H1 (cell line): ENCODE results near the gene HARS1. TPM values are rescaled to one million over a fixed set of nuclear protein-coding genes. Genes with fewer than 3 reads are reported as not detected.

Experiments
- CTCF ChIA-PET: fragments of 300-600 bp; sonication (Branson Sonifier 250); formaldehyde crosslinking; loops from one replicate; lab custom pipeline; 2021; ENCODE audit not compliant: partially characterized antibody; lab: Charles Lee
- POLR2A ChIA-PET: fragments of 300-600 bp; sonication (Branson Sonifier 250); formaldehyde crosslinking; loops from one replicate; lab custom pipeline; 2021; ENCODE audit warnings: inconsistent platforms; ENCODE audit not compliant: partially characterized antibody; lab: Charles Lee
- DNase-seq, 2 experiments: peaks; one replicate each; pipeline versions ENCODE4 v3.0.0 to v3.0.0-alpha.2; 2010 to 2022; ENCODE audit warnings: low spot score in 2 of 2, low read depth in 1 of 2, mixed read lengths in 1 of 2
- FAIRE-seq: peaks from 2 replicates; lab custom pipeline; 2011; peaks lifted over from hg19 to GRCh38; lab: Jason Lieb, UNC
- H2AFZ ChIP-seq: 2 replicates; pipeline ENCODE4 v1.8.1; 2012; ENCODE audit warnings: low read length, inconsistent platforms
- H2AK5ac ChIP-seq: 2 replicates; pipeline ENCODE4 v1.6.1; 2013; ENCODE audit warnings: low read depth, low read length
- H2BK120ac ChIP-seq: replicated peaks from 2 replicates; pipeline ENCODE3; 2013; ENCODE audit warnings: low read depth, low read length, inconsistent platforms
- H2BK12ac ChIP-seq: 2 replicates; pipeline ENCODE4 v1.6.1; 2013; ENCODE audit warnings: low read depth, low read length
- H2BK15ac ChIP-seq: 2 replicates; pipeline ENCODE4 v1.6.1; 2013; ENCODE audit warnings: low read length
- H2BK20ac ChIP-seq: 2 replicates; pipeline ENCODE4 v1.6.1; 2013; ENCODE audit warnings: low read length
- H2BK5ac ChIP-seq: 2 replicates; pipeline ENCODE4 v1.6.1; 2013; ENCODE audit warnings: low read depth, low read length
- H3K14ac ChIP-seq: 2 replicates; pipeline ENCODE4 v1.6.1; 2013; ENCODE audit warnings: inconsistent platforms; ENCODE audit not compliant: insufficient read length
- H3K18ac ChIP-seq: 2 replicates; pipeline ENCODE4 v1.6.1; 2013; ENCODE audit warnings: low read length; ENCODE audit errors: extremely low read depth
- H3K23ac ChIP-seq: 2 replicates; pipeline ENCODE4 v1.6.1; 2013; ENCODE audit warnings: inconsistent platforms; ENCODE audit not compliant: insufficient read length
- H3K23me2 ChIP-seq: 2 replicates; pipeline ENCODE4 v1.6.1; 2013; ENCODE audit warnings: low read depth, low read length
- H3K27ac ChIP-seq: 2 replicates; pipeline ENCODE4 v1.6.1; 2011; ENCODE audit warnings: low read depth, low read length, inconsistent platforms
- H3K27me3 ChIP-seq, 4 experiments: replicated peaks in 1 of 4; 1 replicate in 1 of 4; 2 replicates in 3 of 4; pipeline versions ENCODE4 v1.6.1 to v1.8.1; 2011 to 2013; ENCODE audit warnings: low read length in 3 of 4, mild to moderate bottlenecking in 3 of 4, inconsistent platforms in 2 of 4, mixed read lengths in 2 of 4, moderate library complexity in 1 of 4; ENCODE audit not compliant: control insufficient read depth in 3 of 4, insufficient read depth in 3 of 4; ENCODE audit errors: extremely low read depth in 1 of 4
- H3K36me3 ChIP-seq, 4 experiments: 2 replicates each; pipeline versions ENCODE4 v1.6.1 to v1.8.1; 2011 to 2013; ENCODE audit warnings: mild to moderate bottlenecking in 4 of 4, low read length in 3 of 4, moderate library complexity in 2 of 4, control low read depth in 1 of 4, inconsistent platforms in 1 of 4; ENCODE audit not compliant: insufficient read depth in 4 of 4, control insufficient read depth in 2 of 4
- H3K4ac ChIP-seq: replicated peaks from 2 replicates; pipeline ENCODE3; 2013; ENCODE audit warnings: low read length, low read depth, mixed read lengths, inconsistent platforms; ENCODE audit not compliant: insufficient read length
- H3K4me1 ChIP-seq, 4 experiments: replicated peaks in 1 of 4; 1 replicate in 1 of 4; 2 replicates in 3 of 4; pipeline versions ENCODE4 v1.6.1 to v1.8.1; 2011 to 2013; ENCODE audit warnings: low read length in 3 of 4, inconsistent platforms in 2 of 4, mixed read lengths in 1 of 4; ENCODE audit not compliant: insufficient read depth in 4 of 4, control insufficient read depth in 3 of 4
- H3K4me2 ChIP-seq, 2 experiments: 2 replicates each; pipeline versions ENCODE4 v1.6.1 to v1.8.1; 2011 to 2013; ENCODE audit warnings: low read depth in 2 of 2, low read length in 2 of 2, control low read depth in 1 of 2, inconsistent platforms in 1 of 2, mild to moderate bottlenecking in 1 of 2; ENCODE audit not compliant: insufficient read depth in 1 of 2
- H3K4me3 ChIP-seq, 4 experiments: fragments of 200-600, 300-600 bp in 1 of 4; sonication (generic), shearing (Covaris generic), sonication (Bioruptor Twin) in 1 of 4; 2 replicates each; pipeline versions ENCODE4 v1.5.1 to v1.8.1; 2011 to 2016; ENCODE audit warnings: low read length in 4 of 4, low read depth in 3 of 4, control low read depth in 2 of 4, inconsistent platforms in 2 of 4, mild to moderate bottlenecking in 2 of 4, mixed read lengths in 1 of 4, moderate library complexity in 1 of 4; ENCODE audit not compliant: insufficient read depth in 2 of 4; ENCODE audit errors: extremely low read depth in 1 of 4
- H3K56ac ChIP-seq: replicated peaks from 2 replicates; pipeline ENCODE3; 2013; ENCODE audit warnings: low read depth, mild to moderate bottlenecking, mixed read lengths, low read length, inconsistent platforms; ENCODE audit not compliant: insufficient read length
- H3K79me1 ChIP-seq: 2 replicates; pipeline ENCODE4 v1.6.1; 2013; ENCODE audit warnings: low read depth, low read length, control low read depth
- H3K79me2 ChIP-seq, 2 experiments: 2 replicates each; pipeline versions ENCODE4 v1.6.1 to v1.8.1; 2012 to 2013; ENCODE audit warnings: low read length in 2 of 2, mild to moderate bottlenecking in 2 of 2, inconsistent platforms in 1 of 2; ENCODE audit not compliant: insufficient read depth in 2 of 2, control insufficient read depth in 1 of 2
- H3K9ac ChIP-seq, 4 experiments: replicated peaks in 1 of 4; 1 replicate in 1 of 4; 2 replicates in 3 of 4; pipeline versions ENCODE4 v1.6.1 to v1.8.1; 2011 to 2013; ENCODE audit warnings: low read depth in 3 of 4, low read length in 3 of 4, control low read depth in 2 of 4, mild to moderate bottlenecking in 2 of 4, moderate library complexity in 2 of 4, inconsistent platforms in 1 of 4; ENCODE audit errors: extremely low read depth in 1 of 4
- H3K9me3 ChIP-seq, 2 experiments: 2 replicates each; pipeline versions ENCODE4 v1.6.1 to v1.8.1; 2012 to 2013; ENCODE audit warnings: mild to moderate bottlenecking in 2 of 2, moderate library complexity in 2 of 2, control low read depth in 1 of 2, inconsistent platforms in 1 of 2, low read depth in 1 of 2, low read length in 1 of 2, mixed read lengths in 1 of 2; ENCODE audit not compliant: insufficient read depth in 2 of 2
- H4K20me1 ChIP-seq, 2 experiments: replicated peaks in 1 of 2; 2 replicates each; pipeline versions ENCODE3 to v1.8.1; 2011 to 2013; ENCODE audit warnings: inconsistent platforms in 2 of 2, low read length in 2 of 2, mild to moderate bottlenecking in 1 of 2; ENCODE audit not compliant: insufficient read depth in 2 of 2, control insufficient read depth in 1 of 2
- H4K5ac ChIP-seq: 2 replicates; pipeline ENCODE4 v1.6.1; 2013; ENCODE audit warnings: low read length, low read depth, mixed read lengths, inconsistent platforms; ENCODE audit not compliant: insufficient read length
- H4K8ac ChIP-seq: 2 replicates; pipeline ENCODE4 v1.8.0; 2013; ENCODE audit warnings: mild to moderate bottlenecking, moderate library complexity, low read length, inconsistent platforms; ENCODE audit not compliant: insufficient read depth; ENCODE audit errors: extremely low read depth
- H4K91ac ChIP-seq: replicated peaks from 2 replicates; pipeline ENCODE3; 2013; ENCODE audit warnings: low read length, mixed read lengths, inconsistent platforms; ENCODE audit not compliant: insufficient read length
- EZH2 ChIP-seq: fragments of 200-600 bp; sonication (generic); IDR thresholded peaks from 2 replicates; pipeline ENCODE4 v1.7.1; 2012; ENCODE audit warnings: low read depth, mild to moderate bottlenecking, moderate library complexity, low read length, inconsistent platforms; ENCODE audit not compliant: severe bottlenecking
- GTF2F1 ChIP-seq: IDR thresholded peaks from 2 replicates; pipeline ENCODE4 v1.6.1; 2012; ENCODE audit warnings: low read depth, low read length, improper control_type of control experiment, borderline replicate concordance
- KDM5A ChIP-seq: fragments of 200-600 bp; IDR thresholded peaks from 2 replicates; pipeline ENCODE4 v1.7.1; 2012; ENCODE audit warnings: mild to moderate bottlenecking, low read length, inconsistent platforms, mixed read lengths
- NANOG ChIP-seq: IDR thresholded peaks from 2 replicates; pipeline ENCODE4 v1.6.1; 2011; ENCODE audit warnings: low read length, low read depth, mild to moderate bottlenecking, inconsistent platforms; ENCODE audit not compliant: insufficient read depth, poor library complexity, severe bottlenecking
- PHF8 ChIP-seq: fragments of 200-600 bp; sonication (generic); conservative IDR thresholded peaks from 2 replicates; pipeline ENCODE4 v1.7.1; 2012; ENCODE audit warnings: low read depth, mild to moderate bottlenecking, inconsistent platforms, low read length, moderate library complexity
- RBBP5 ChIP-seq: IDR thresholded peaks from 2 replicates; pipeline ENCODE4 v1.7.1; 2012; ENCODE audit warnings: low read depth, mild to moderate bottlenecking, inconsistent platforms, low read length, moderate library complexity, borderline replicate concordance
- RFX5 ChIP-seq: IDR thresholded peaks from 2 replicates; pipeline ENCODE4 v1.6.1; 2011; ENCODE audit warnings: low read depth, low read length, improper control_type of control experiment, borderline replicate concordance
- RNF2 ChIP-seq: fragments of 200-900, 300-1000 bp; sonication (generic); IDR thresholded peaks from 2 replicates; pipeline ENCODE4 v1.7.1; 2016; ENCODE audit warnings: borderline replicate concordance, low read depth, mild to moderate bottlenecking, antibody characterized with exemption, low read length; ENCODE audit not compliant: poor library complexity, severe bottlenecking; ENCODE audit errors: missing control alignments
- SP2 ChIP-seq: IDR thresholded peaks from 2 replicates; pipeline ENCODE4 v1.6.1; 2012; ENCODE audit warnings: mild to moderate bottlenecking, low read length, inconsistent platforms
- ZNF274 ChIP-seq: IDR thresholded peaks from 2 replicates; pipeline ENCODE4 v1.7.0; 2012; ENCODE audit warnings: low read length, borderline replicate concordance; ENCODE audit errors: extremely low read depth
- WGBS, 2 experiments: shearing (Covaris generic) in 1 of 2; methylation state at CpG; one replicate each; pipeline versions ENCODE4 v1.1.6 to v1.1.7; 2013 to 2015; ENCODE audit warnings: low lambda C conversion rate in 2 of 2, mixed read lengths in 2 of 2, inconsistent platforms in 1 of 2, low coverage in 1 of 2, missing lambda C conversion rate in 1 of 2; ENCODE audit not compliant: insufficient replicate concordance in 2 of 2, insufficient coverage in 1 of 2, insufficient read length in 1 of 2; ENCODE audit errors: extremely low coverage in 1 of 2, missing lambda C conversion rate in 1 of 2; 5-methylcytosine and 5-hydroxymethylcytosine counted together
- polyA plus RNA-seq, 7 experiments: library from polyadenylated mRNA; depleted of rRNA in 3 of 7; stranded (reverse) in 5 of 7; unstranded in 2 of 7; fragments of >200 nt in 5 of 7; fragments of 200-250 nt in 2 of 7; gene quantifications; 1 replicate in 5 of 7; 2 replicates in 1 of 7; 4 replicates in 1 of 7; pipeline versions ENCODE4 v1.2.1 to v1.2.3, GENCODE V29; 2011 to 2013; ENCODE audit warnings: missing spikeins in 2 of 7, mixed read lengths in 2 of 7
- total RNA-seq: library from RNA; stranded (reverse); fragmentation: NEBNext Ultra II Directional; extraction: Animal tissue kit (Norgen Biotek cat#: 25700); gene quantifications from 2 replicates; pipeline ENCODE4 v1.2.1, GENCODE V29; 2021

The HARS1 gene
- total and polyA plus RNA-seq, 2 of the 8 experiments (the other 6 are each of a cell fraction or from before 2014, with no cell fraction given): 27.8 to 56.8 TPM

- no peak overlapping the region for H3K56ac ChIP-seq
- no peak for DNase-seq
These were observed 57.7 kb downstream of the HARS1 start for GRCh38 chr5:140633501-140633900.

More at GRCh38 chr5:140633501-140633900, 57.7 kb downstream of the HARS1 start:
- Histone ChIP-seq H3K36me3 (no peaks in the 10 kb centered on the region), H2BK15ac (no peak overlapping the region), H4K5ac (no peak overlapping the region), H3K4me1 (peaks cover 0 to 2% (median 0%) of the 10 kb centered on the region in 4 experiments; a peak in 1 of 7 replicates), H3K14ac (no peak overlapping the region), H3K9me3 (peaks cover 14 to 20% of the 10 kb centered on the region in 2 experiments; a peak in 3 of 4 replicates), H4K20me1 (no peaks in the 10 kb centered on the region), H3K27ac (no peak overlapping the region), H2BK5ac (no peak overlapping the region), H3K79me1 (no peaks in the 10 kb centered on the region), H3K9ac (no peak overlapping the region), H3K4me3 (no peak overlapping the region), H2BK120ac (no peak overlapping the region), H4K91ac (no peak overlapping the region), H3K23me2 (no peaks in the 10 kb centered on the region), H3K4me2 (no peak overlapping the region), H2BK20ac (no peak overlapping the region), H2AK5ac (no peak overlapping the region), H3K23ac (no peak overlapping the region), H3K27me3 (no peaks in the 10 kb centered on the region), H3K4ac (no peak overlapping the region), H4K8ac (no peak overlapping the region), H3K18ac (no peak overlapping the region), H3K79me2 (no peaks in the 10 kb centered on the region), H2AFZ (no peak overlapping the region), H2BK12ac (no peak overlapping the region)
- no peak for FAIRE-seq
- 100% methylated on average over 1 of the region's 2 CpGs; no CpG with 5 or more reads in 1 of the 2 experiments for WGBS, 2 experiments
- ChIA-PET CTCF (interaction anchor here (1.0 kb wide), 1 partner anchor 261 kb away, joined by 3 read pairs; no protein-coding TSS in a partner anchor), POLR2A (interaction anchor here (1.1 kb wide), 1 partner anchor 11 kb away, joined by 3 read pairs; no protein-coding TSS in a partner anchor)
- TF ChIP-seq RFX5 (no peak), PHF8 (no peak), EZH2 (no peak), RBBP5 (no peak), RNF2 (no peak), SP2 (no peak), GTF2F1 (no peak), ZNF274 (no peak), KDM5A (no peak), NANOG (no peak)
